HEK293 (cell line): ENCODE measurements around the gene MAP3K5.

Source experiments
- CTCF ChIA-PET: fragments of 350-600 bp; formaldehyde crosslinking; extraction: SDS; loops from one replicate; lab custom pipeline; 2021; ENCODE audit warnings: antibody characterized with exemption; lab: Yijun Ruan, JAX
- POLR2A ChIA-PET: fragments of 300-600 bp; formaldehyde crosslinking; extraction: SDS; loops from one replicate; lab custom pipeline; 2020; ENCODE audit warnings: antibody characterized with exemption, inconsistent platforms; lab: Yijun Ruan, JAX
- H3K27ac ChIP-seq: fragments of 200-500 bp; sonication (Bioruptor generic); 2 replicates; pipeline ENCODE4 v1.5.1; 2014; ENCODE audit warnings: low read depth, low read length, control low read depth, inconsistent platforms; ENCODE audit errors: extremely low read depth
- H3K36me3 ChIP-seq, 2 experiments: fragments of 200-500 bp in 1 of 2; sonication (Bioruptor generic) in 1 of 2; 1 replicate in 1 of 2; 2 replicates in 1 of 2; pipeline ENCODE4 v1.5.1; 2014 to 2017; ENCODE audit warnings: inconsistent platforms in 2 of 2, low read length in 2 of 2; ENCODE audit not compliant: control insufficient read depth in 2 of 2, insufficient read depth in 1 of 2
- H3K4me1 ChIP-seq: fragments of 200-500 bp; sonication (Bioruptor generic); 2 replicates; pipeline ENCODE4 v1.5.1; 2014; ENCODE audit warnings: mild to moderate bottlenecking, low read length, inconsistent platforms; ENCODE audit not compliant: control insufficient read depth, insufficient read depth
- H3K4me3 ChIP-seq: 2 replicates; pipeline ENCODE4 v1.5.1; 2011; ENCODE audit warnings: low read depth, mild to moderate bottlenecking, control low read depth, low read length, moderate library complexity
- H3K9me3 ChIP-seq: fragments of 200-500 bp; sonication (Bioruptor generic); 2 replicates; pipeline ENCODE4 v1.5.1; 2014; ENCODE audit warnings: low read depth, low read length, inconsistent platforms; ENCODE audit not compliant: control insufficient read depth, insufficient read depth
- MYNN ChIP-seq: fragments of 450-650 bp; formaldehyde crosslinking; IDR thresholded peaks from 2 replicates; pipeline ENCODE4 v1.5.1; 2016; ENCODE audit warnings: missing biosample characterization, missing genetic modification characterization, borderline replicate concordance
- ZBTB11 ChIP-seq: fragments of 450-650 bp; formaldehyde crosslinking; conservative IDR thresholded peaks from 2 replicates; pipeline ENCODE4 v1.5.1; 2016; ENCODE audit warnings: low read depth, missing biosample characterization, missing genetic modification characterization
- ZBTB8A ChIP-seq: fragments of 450-650 bp; formaldehyde crosslinking; IDR thresholded peaks from 2 replicates; pipeline ENCODE4 v1.5.1; 2016; ENCODE audit warnings: missing biosample characterization, missing genetic modification characterization
- ZFP69B ChIP-seq: fragments of 450-650 bp; formaldehyde crosslinking; IDR thresholded peaks from 2 replicates; pipeline ENCODE4 v1.5.1; 2016; ENCODE audit warnings: missing biosample characterization, missing genetic modification characterization
- ZNF169 ChIP-seq: fragments of 450-650 bp; formaldehyde crosslinking; IDR thresholded peaks from 2 replicates; pipeline ENCODE4 v1.5.1; 2016; ENCODE audit warnings: missing biosample characterization, missing genetic modification characterization
- ZNF23 ChIP-seq: fragments of 450-650 bp; formaldehyde crosslinking; IDR thresholded peaks from 2 replicates; pipeline ENCODE4 v1.5.1; 2016; ENCODE audit warnings: missing biosample characterization, missing genetic modification characterization, borderline replicate concordance
- ZNF639 ChIP-seq: fragments of 450-650 bp; formaldehyde crosslinking; IDR thresholded peaks from 2 replicates; pipeline ENCODE4 v1.5.1; 2016; ENCODE audit warnings: missing biosample characterization, missing genetic modification characterization
- ZNF670 ChIP-seq: fragments of 450-650 bp; formaldehyde crosslinking; IDR thresholded peaks from 2 replicates; pipeline ENCODE4 v1.5.1; 2016; ENCODE audit warnings: missing biosample characterization, missing genetic modification characterization, low read depth
- ZNF701 ChIP-seq: fragments of 450-650 bp; formaldehyde crosslinking; IDR thresholded peaks from 2 replicates; pipeline ENCODE4 v1.5.1; 2016; ENCODE audit warnings: missing biosample characterization, missing genetic modification characterization
- ZNF707 ChIP-seq: fragments of 450-650 bp; formaldehyde crosslinking; IDR thresholded peaks from 2 replicates; pipeline ENCODE4 v1.5.1; 2016; ENCODE audit warnings: missing biosample characterization, missing genetic modification characterization
- ZNF785 ChIP-seq: fragments of 450-650 bp; formaldehyde crosslinking; IDR thresholded peaks from 2 replicates; pipeline ENCODE4 v1.5.1; 2016; ENCODE audit warnings: missing biosample characterization, missing genetic modification characterization
- ZNF792 ChIP-seq: fragments of 450-650 bp; formaldehyde crosslinking; IDR thresholded peaks from 2 replicates; pipeline ENCODE4 v1.5.1; 2016; ENCODE audit warnings: missing biosample characterization, missing genetic modification characterization

MAP3K5 gene

GRCh38 chr6:136643850-136644596, 148.3 kb downstream of the MAP3K5 start (continued):
- no peak for TF ChIP-seq ZBTB11 (tag by site-specific recombination)
- no peak for TF ChIP-seq ZNF639 (tag by site-specific recombination)
- no peak for TF ChIP-seq ZNF169 (tag by site-specific recombination)
- TF ChIP-seq ZNF701 (tag by site-specific recombination), result no peak
- TF ChIP-seq ZNF670 (tag by site-specific recombination), result no peak
- no peak for TF ChIP-seq MYNN

- H3K36me3 ChIP-seq, result peaks cover 0 to 8% of the 10 kb centered on the region in 2 experiments; a peak in 1 of 3 replicates
- no peaks in the 10 kb centered on the region for H3K4me1 ChIP-seq
- no peaks in the 10 kb centered on the region for H3K9me3 ChIP-seq
- no peak for TF ChIP-seq ZNF785 (tag by site-specific recombination)
- no peak for TF ChIP-seq ZBTB8A (tag by site-specific recombination)
- TF ChIP-seq ZNF792 (tag by site-specific recombination), result no peak
- H3K27ac ChIP-seq, result no peak overlapping the region
- ChIA-PET POLR2A (no interaction called here), CTCF (interaction anchor here (0.5 to 13.7 kb wide), 10 partner anchors 11 to 392 kb away, joined by 3 to 366 read pairs (median 4); partner anchors contain the start of gene MAP3K5)
- H3K4me3 ChIP-seq, result no peak overlapping the region
These were observed 150.3 kb downstream of the MAP3K5 start for GRCh38 chr6:136641873-136642465.

GRCh38 chr6:136641166-136641565, 151.1 kb downstream of the MAP3K5 start:
- TF ChIP-seq ZNF707 (tag by site-specific recombination) (no peak), ZFP69B (tag by site-specific recombination) (no peak), ZNF23 (tag by site-specific recombination) (no peak)
- no peak overlapping the region for H3K4me3 ChIP-seq
- no peaks in the 10 kb centered on the region for H3K4me1 ChIP-seq
- H3K9me3 ChIP-seq, result no peaks in the 10 kb centered on the region
- H3K36me3 ChIP-seq, result peaks cover 0 to 16% of the 10 kb centered on the region in 2 experiments; a peak in 1 of 3 replicates
- CTCF ChIA-PET, result interaction anchor here (0.6 to 13.7 kb wide), 3 partner anchors 9 to 391 kb away, joined by 3 to 366 read pairs (median 5); partner anchors contain the start of gene MAP3K5
- POLR2A ChIA-PET, result interaction anchor here (0.7 kb wide), 1 partner anchor 365 kb away, joined by 4 read pairs; no protein-coding TSS in a partner anchor
- H3K27ac ChIP-seq, result no peak overlapping the region
